Measurements from ENCODE around the gene JUNB. TPM values are rescaled to one million over a fixed set of nuclear protein-coding genes. Genes with fewer than 3 reads are reported as not detected.
A peak's percentile ranks its signal among the peaks of the same experiment; 100 is the strongest.

The JUNB gene
- total RNA-seq, 1 donor from 2014 or later: 20.6 TPM

GRCh38 chr19:12756150-12756883, 35.0 kb upstream of the JUNB start:
- H3K36me3 Mint-ChIP-seq (ENCODE audit: low read depth, unreplicated experiment): no peaks in the 10 kb centered on the region
- peaks cover 2% of the 10 kb centered on the region for H3K27me3 Mint-ChIP-seq (ENCODE audit: unreplicated experiment)
- no peak for DNase-seq (ENCODE audit: low spot score)
- H3K27ac Mint-ChIP-seq (ENCODE audit: unreplicated experiment): no peak overlapping the region
- H3K4me1 Mint-ChIP-seq (ENCODE audit: unreplicated experiment): peaks cover 6% of the 10 kb centered on the region
- no peak for TF ChIP-seq CTCF (IDR thresholded peaks at IDR 0.05; ENCODE audit: unreplicated experiment)
- H3K9me3 Mint-ChIP-seq (ENCODE audit: unreplicated experiment): no peaks in the 10 kb centered on the region
- no peak overlapping the region for H3K4me3 Mint-ChIP-seq (ENCODE audit: unreplicated experiment)

DNA sequence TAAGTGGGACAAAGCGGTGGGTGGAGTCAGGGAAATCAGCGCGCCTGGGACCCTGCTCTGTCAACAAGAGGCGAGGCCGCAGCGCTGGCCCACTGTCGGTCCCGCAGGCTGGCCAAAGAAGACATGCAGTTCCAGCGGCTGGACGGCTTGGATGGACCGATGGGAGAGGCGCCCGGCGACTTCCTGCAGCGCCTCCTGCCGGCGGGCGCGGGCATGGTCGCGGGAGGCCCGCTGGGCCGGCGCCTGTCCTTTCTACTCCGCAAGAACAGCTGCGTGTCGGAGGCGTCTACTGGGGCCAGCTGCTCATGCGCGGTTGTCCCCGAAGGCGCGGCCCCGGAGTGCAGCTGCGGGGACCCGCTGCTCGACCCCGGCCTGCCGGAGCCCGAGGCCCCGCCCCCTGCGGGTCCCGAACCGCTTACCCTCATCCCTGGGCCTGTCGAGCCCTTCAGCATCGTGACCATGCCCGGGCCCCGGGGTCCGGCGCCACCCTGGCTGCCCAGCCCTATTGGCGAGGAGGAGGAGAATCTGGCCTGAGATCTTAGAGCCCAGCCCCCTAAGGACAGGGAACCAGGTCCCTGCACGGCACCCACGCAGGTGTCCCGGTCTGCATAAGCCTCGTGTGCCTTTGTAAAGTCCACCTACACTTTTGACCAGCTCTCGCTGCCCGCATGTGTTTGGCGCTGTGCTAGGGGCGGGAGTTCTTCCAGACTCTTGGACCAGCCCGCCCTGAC, 33.6 kb upstream of the JUNB start:
- Mint-ChIP-seq H3K27ac (ENCODE audit: unreplicated experiment) (no peak overlapping the region), H3K4me3 (ENCODE audit: unreplicated experiment) (no peak overlapping the region), H3K9me3 (ENCODE audit: unreplicated experiment) (no peaks in the 10 kb centered on the region), H3K36me3 (ENCODE audit: low read depth, unreplicated experiment) (no peaks in the 10 kb centered on the region), H3K4me1 (ENCODE audit: unreplicated experiment) (peaks cover 2% of the 10 kb centered on the region), H3K27me3 (ENCODE audit: unreplicated experiment) (peaks cover 2% of the 10 kb centered on the region)
- DNase-seq (ENCODE audit: low spot score): peak; percentile 90
- peak; percentile 98 for TF ChIP-seq CTCF (IDR thresholded peaks at IDR 0.05; ENCODE audit: unreplicated experiment)

DNA sequence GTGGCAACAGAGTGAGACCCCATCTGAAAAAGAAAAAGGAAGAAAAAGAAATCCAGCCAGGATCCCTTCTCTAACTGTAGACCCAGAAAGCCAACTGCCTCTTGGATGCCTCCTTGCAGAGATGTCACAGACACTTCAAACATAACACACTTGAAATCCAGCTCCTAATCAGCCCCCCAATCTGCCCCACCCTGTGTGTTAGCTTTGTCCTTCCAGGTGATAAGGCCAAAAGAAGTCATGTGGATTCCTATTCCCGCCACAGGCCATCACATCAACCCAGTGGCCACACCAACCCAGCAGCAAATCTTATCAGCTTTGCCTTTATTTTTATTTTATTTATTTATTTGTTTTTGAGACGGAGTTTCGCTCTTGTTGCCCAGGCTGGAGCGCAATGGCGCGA, 31.6 kb upstream of the JUNB start:
- no peak for TF ChIP-seq CTCF (IDR thresholded peaks at IDR 0.05; ENCODE audit: unreplicated experiment)
- Mint-ChIP-seq H3K4me3 (ENCODE audit: unreplicated experiment) (no peak overlapping the region), H3K27me3 (ENCODE audit: unreplicated experiment) (peaks cover 2% of the 10 kb centered on the region), H3K9me3 (ENCODE audit: unreplicated experiment) (no peaks in the 10 kb centered on the region), H3K27ac (ENCODE audit: unreplicated experiment) (no peak overlapping the region), H3K4me1 (ENCODE audit: unreplicated experiment) (peaks cover 2% of the 10 kb centered on the region), H3K36me3 (ENCODE audit: low read depth, unreplicated experiment) (no peaks in the 10 kb centered on the region)
- DNase-seq (ENCODE audit: low spot score): no peak

- DNase-seq (ENCODE audit: low spot score): no peak
- Mint-ChIP-seq H3K27ac (ENCODE audit: unreplicated experiment) (no peak overlapping the region), H3K4me1 (ENCODE audit: unreplicated experiment) (no peaks in the 10 kb centered on the region), H3K9me3 (ENCODE audit: unreplicated experiment) (no peaks in the 10 kb centered on the region), H3K27me3 (ENCODE audit: unreplicated experiment) (peaks cover 11% of the 10 kb centered on the region), H3K4me3 (ENCODE audit: unreplicated experiment) (peak overlapping the region; percentile 25), H3K36me3 (ENCODE audit: low read depth, unreplicated experiment) (peaks cover 7% of the 10 kb centered on the region)
- TF ChIP-seq CTCF (IDR thresholded peaks at IDR 0.05; ENCODE audit: unreplicated experiment): no peak
Observed at GRCh38 chr19:12763100-12763499, 28.2 kb upstream of the JUNB start.

DNA sequence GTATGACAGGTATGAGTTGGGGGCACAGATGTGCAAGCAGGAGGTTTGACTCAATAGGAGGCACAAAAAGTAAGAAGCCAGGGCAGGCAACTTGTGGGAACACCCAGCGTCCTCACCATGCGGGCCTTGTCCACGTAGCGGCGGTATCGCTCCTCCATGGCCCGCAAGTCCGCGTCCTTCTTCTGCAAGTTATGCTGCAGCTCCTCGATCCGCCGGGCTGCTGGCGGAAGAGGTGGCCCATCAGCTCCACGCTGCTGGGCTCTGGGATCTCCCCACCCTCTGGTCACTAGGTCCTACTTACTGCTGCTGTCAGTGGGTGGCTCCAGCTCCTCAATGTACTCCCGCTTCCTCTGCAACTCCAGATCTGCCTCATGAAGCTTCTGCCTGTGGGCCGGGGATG, 26.6 kb upstream of the JUNB start:
- DNase-seq (ENCODE audit: low spot score): no peak
- TF ChIP-seq CTCF (IDR thresholded peaks at IDR 0.05; ENCODE audit: unreplicated experiment): no peak
- H3K4me1 Mint-ChIP-seq (ENCODE audit: unreplicated experiment): peaks cover 3% of the 10 kb centered on the region
- peaks cover 17% of the 10 kb centered on the region for H3K27me3 Mint-ChIP-seq (ENCODE audit: unreplicated experiment)
- H3K36me3 Mint-ChIP-seq (ENCODE audit: low read depth, unreplicated experiment): peaks cover 12% of the 10 kb centered on the region
- H3K27ac Mint-ChIP-seq (ENCODE audit: unreplicated experiment): no peak overlapping the region
- H3K4me3 Mint-ChIP-seq (ENCODE audit: unreplicated experiment): no peak overlapping the region
- no peaks in the 10 kb centered on the region for H3K9me3 Mint-ChIP-seq (ENCODE audit: unreplicated experiment)
